ENCODE measurements around the gene IMMP2L.
"Not testable (repeated sequence)": the region's sequence is repeated elsewhere in the genome, so short reads cannot be mapped to it uniquely, and the experiment has no call there.

The IMMP2L gene

GRCh38 chr7:111554086-111554485 is 8.2 kb downstream of the IMMP2L start:
- no peak for DNase-seq

- no peak for DNase-seq
These were observed 21.2 kb downstream of the IMMP2L start for GRCh38 chr7:111541067-111541466.

- DNase-seq = no peak
These were observed 22.0 kb downstream of the IMMP2L start for GRCh38 chr7:111540199-111540815.

GRCh38 chr7:111537134-111537533 is 25.2 kb downstream of the IMMP2L start:
- no peak for DNase-seq

- no peak for DNase-seq
These were observed 27.0 kb downstream of the IMMP2L start for GRCh38 chr7:111535142-111535870.

- DNase-seq = no peak
These were observed 29.7 kb downstream of the IMMP2L start for GRCh38 chr7:111532625-111533024.

GRCh38 chr7:111531993-111532392 is 30.3 kb downstream of the IMMP2L start:
- DNase-seq = no peak

- no peak for DNase-seq
These were observed 32.0 kb downstream of the IMMP2L start for GRCh38 chr7:111530356-111530668.

GRCh38 chr7:111529507-111530355 is 32.6 kb downstream of the IMMP2L start:
- DNase-seq = no peak

GRCh38 chr7:111528331-111528730 is 34.0 kb downstream of the IMMP2L start:
- DNase-seq = no peak

- DNase-seq = no peak
These were observed 34.7 kb downstream of the IMMP2L start for GRCh38 chr7:111527545-111527944.

- no peak for DNase-seq
These were observed 37.2 kb downstream of the IMMP2L start for GRCh38 chr7:111525100-111525499.

- DNase-seq = no peak
These were observed 40.6 kb downstream of the IMMP2L start for GRCh38 chr7:111521660-111522059.

GRCh38 chr7:111518264-111518663 is 44.0 kb downstream of the IMMP2L start:
- no peak for DNase-seq

- DNase-seq = no peak
These were observed 44.7 kb downstream of the IMMP2L start for GRCh38 chr7:111517549-111517951.

- DNase-seq = no peak
These were observed 45.7 kb downstream of the IMMP2L start for GRCh38 chr7:111516612-111517011.

- DNase-seq = no peak
These were observed 48.7 kb downstream of the IMMP2L start for GRCh38 chr7:111513566-111513965.

- DNase-seq = no peak
These were observed 50.4 kb downstream of the IMMP2L start for GRCh38 chr7:111511845-111512244.

GRCh38 chr7:111510584-111511378 is 51.5 kb downstream of the IMMP2L start:
- no peak for DNase-seq

- DNase-seq = no peak
These were observed 52.2 kb downstream of the IMMP2L start for GRCh38 chr7:111510062-111510461.

GRCh38 chr7:111509288-111509687 is 53.0 kb downstream of the IMMP2L start:
- no peak for DNase-seq

GRCh38 chr7:111508387-111508786 is 53.9 kb downstream of the IMMP2L start:
- no peak for DNase-seq

GRCh38 chr7:111505422-111505821 is 56.9 kb downstream of the IMMP2L start:
- not testable (repeated sequence) for DNase-seq

All from bone marrow (tissue), 2 donors.